GM19238 (cell line): ENCODE results near the gene L1CAM.
A peak's percentile ranks its signal among the peaks of the same experiment; 100 is the strongest.

Experiments
- DNase-seq: peaks from one replicate; pipeline ENCODE4 v3.0.0; 2011; ENCODE audit warnings: low spot score; ENCODE audit not compliant: insufficient read length

The L1CAM gene, protein sequence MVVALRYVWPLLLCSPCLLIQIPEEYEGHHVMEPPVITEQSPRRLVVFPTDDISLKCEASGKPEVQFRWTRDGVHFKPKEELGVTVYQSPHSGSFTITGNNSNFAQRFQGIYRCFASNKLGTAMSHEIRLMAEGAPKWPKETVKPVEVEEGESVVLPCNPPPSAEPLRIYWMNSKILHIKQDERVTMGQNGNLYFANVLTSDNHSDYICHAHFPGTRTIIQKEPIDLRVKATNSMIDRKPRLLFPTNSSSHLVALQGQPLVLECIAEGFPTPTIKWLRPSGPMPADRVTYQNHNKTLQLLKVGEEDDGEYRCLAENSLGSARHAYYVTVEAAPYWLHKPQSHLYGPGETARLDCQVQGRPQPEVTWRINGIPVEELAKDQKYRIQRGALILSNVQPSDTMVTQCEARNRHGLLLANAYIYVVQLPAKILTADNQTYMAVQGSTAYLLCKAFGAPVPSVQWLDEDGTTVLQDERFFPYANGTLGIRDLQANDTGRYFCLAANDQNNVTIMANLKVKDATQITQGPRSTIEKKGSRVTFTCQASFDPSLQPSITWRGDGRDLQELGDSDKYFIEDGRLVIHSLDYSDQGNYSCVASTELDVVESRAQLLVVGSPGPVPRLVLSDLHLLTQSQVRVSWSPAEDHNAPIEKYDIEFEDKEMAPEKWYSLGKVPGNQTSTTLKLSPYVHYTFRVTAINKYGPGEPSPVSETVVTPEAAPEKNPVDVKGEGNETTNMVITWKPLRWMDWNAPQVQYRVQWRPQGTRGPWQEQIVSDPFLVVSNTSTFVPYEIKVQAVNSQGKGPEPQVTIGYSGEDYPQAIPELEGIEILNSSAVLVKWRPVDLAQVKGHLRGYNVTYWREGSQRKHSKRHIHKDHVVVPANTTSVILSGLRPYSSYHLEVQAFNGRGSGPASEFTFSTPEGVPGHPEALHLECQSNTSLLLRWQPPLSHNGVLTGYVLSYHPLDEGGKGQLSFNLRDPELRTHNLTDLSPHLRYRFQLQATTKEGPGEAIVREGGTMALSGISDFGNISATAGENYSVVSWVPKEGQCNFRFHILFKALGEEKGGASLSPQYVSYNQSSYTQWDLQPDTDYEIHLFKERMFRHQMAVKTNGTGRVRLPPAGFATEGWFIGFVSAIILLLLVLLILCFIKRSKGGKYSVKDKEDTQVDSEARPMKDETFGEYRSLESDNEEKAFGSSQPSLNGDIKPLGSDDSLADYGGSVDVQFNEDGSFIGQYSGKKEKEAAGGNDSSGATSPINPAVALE

DNA sequence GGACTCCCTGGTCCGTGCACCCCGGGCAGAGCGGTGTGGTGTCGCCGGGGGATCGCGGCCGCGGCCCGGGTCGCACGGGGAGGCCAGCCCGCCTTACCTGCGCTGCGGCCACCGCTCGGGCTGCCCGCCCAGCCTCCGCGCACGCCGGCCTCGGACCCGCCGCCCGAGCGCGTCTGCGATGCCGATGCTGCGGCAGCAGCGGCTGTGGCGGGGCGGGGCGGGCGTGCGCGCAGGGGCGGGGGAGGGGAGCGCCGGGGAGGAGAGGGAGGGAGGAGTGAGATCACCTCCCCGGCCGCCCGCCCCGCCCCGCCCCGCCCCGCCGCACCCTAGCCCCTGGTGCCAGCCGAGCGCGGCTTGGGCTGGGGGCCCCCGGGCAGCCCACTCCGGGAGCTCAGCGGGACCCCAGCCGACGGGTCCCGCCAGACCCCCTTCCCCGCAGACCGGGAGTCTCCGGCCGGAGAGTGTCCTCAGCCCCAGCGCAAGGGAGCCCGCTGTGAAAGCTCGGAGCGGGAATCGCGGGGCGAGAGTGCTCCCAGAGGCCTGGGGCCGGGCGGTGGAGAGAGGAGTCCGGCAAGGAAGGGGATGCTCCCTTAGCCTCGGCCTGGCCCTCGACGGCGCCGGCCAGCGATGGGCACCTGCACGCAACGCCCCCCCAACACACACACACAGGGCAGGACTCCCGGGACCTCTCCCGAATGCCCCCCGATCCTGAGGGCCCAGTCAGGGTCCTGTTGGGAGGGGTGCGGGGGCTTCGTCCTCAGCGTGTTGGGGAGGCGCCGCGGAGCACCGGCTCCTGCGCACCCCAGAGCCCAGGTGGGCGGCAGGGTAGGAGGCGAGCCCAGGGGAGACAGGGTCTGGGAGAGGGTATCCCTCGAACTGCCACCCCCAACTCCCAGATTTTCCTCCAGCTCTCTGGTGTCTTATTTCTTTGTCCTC lies at the start of gene L1CAM:
TSS of gene L1CAM (minus strand) at position 206 of the 936 bp plus-strand sequence. CDS start 10,337 bp downstream, outside the sequence.
- no peak for DNase-seq

DNA sequence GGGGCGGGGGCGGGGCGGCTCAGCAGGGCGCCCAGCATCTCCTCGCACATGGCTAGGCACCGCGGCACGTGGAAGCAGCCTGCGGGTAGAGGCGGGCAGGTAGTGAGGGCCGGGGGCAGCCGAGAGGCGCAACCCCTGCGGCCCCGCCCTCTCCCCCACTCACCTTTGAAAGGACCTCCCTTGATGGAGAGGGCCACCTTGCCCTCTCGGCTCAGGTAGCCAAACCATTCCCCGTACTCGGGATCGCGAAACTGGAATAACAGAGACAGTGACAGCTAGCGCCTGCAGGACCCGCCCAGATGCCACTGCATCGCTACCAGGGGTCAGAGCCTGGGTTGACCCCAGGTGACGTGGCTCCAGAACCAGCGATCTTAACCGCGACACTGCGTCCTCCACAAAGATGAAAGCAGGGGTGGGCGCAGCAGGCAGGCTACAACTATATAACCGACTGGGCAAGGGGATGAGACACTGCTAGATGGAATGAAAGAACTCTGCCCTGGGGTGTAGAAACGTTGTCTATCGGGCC lies 49.4 kb upstream of the L1CAM start:
- DNase-seq, result no peak

GRCh38 chrX:153934762-153935325 lies 48.9 kb upstream of the L1CAM start, which contains the start of gene NAA10:
Gene NAA10 (minus strand): TSS chrX:153935037. CDS start chrX:153934904, 133 bp downstream.
- DNase-seq, result peak; percentile 98

DNA sequence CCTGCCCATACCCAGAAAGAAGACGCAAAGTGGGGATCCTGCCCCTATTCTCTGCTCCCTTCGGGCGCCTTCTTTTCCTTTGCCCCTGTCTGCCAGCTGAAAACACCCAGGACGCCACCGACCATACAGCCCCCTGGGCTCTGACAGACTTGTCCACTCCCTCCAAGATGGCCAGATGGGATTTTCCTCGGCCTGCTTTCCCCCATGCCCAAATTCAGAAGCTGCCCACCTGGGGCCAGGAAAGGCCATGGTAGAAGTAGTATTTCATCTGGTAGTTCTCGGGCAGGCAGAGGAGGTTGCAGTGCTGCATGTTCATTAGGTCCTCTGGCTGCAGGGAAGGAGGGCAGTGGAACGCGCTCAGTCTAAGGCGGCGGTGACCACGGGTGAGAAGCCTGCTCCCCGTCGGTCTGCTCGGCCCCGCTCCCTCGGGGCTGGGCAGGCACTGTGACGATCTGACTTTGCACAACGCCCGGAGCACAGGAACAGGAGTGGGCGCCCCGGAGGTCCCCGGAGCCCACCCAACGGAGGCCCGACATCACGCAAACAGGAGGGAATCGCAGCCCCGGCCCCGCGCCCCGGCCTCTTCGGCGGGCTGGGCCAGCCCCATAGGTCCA lies 48.3 kb upstream of the L1CAM start:
- no peak for DNase-seq

GRCh38 chrX:153933748-153934147 lies 47.8 kb upstream of the L1CAM start:
- no peak for DNase-seq

DNA sequence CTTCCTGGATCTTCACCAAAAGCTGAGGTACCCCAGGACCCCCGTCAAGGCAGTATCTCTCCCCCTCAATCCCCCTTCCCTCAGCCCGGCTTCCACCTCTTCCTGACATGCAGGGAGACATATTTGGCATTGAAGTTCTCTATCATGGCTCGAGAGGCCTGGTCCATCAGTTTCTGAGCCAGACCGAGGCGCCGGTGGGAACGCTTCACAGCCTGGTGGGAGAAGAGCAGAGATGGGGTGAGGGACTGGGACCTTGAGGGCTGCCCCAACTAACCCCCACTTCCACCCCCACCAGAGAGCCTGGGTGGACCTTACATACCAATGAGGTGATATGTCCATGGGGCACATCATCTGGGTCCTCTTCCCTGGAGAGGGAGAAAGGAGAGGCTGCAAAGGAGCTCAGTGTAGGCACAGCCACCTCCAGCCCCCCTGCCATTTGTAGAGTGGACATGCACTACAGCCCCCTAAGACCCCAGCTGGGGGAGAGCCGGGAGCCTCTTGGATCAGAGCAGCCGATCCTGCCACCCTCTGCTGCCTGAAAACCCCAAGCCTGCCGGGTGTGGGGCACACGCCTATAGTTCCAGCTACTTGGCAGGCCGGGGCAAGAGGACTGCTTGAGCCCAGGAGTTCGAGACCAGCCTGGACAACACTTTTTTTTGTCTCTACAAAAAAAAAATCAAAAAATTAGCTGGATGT lies 46.4 kb upstream of the L1CAM start:
- DNase-seq, result no peak

- no peak for DNase-seq
Measured at GRCh38 chrX:153931748-153932147, 45.8 kb upstream of the L1CAM start.

- DNase-seq, result no peak
Measured at GRCh38 chrX:153931151-153931550, 45.2 kb upstream of the L1CAM start.

DNA sequence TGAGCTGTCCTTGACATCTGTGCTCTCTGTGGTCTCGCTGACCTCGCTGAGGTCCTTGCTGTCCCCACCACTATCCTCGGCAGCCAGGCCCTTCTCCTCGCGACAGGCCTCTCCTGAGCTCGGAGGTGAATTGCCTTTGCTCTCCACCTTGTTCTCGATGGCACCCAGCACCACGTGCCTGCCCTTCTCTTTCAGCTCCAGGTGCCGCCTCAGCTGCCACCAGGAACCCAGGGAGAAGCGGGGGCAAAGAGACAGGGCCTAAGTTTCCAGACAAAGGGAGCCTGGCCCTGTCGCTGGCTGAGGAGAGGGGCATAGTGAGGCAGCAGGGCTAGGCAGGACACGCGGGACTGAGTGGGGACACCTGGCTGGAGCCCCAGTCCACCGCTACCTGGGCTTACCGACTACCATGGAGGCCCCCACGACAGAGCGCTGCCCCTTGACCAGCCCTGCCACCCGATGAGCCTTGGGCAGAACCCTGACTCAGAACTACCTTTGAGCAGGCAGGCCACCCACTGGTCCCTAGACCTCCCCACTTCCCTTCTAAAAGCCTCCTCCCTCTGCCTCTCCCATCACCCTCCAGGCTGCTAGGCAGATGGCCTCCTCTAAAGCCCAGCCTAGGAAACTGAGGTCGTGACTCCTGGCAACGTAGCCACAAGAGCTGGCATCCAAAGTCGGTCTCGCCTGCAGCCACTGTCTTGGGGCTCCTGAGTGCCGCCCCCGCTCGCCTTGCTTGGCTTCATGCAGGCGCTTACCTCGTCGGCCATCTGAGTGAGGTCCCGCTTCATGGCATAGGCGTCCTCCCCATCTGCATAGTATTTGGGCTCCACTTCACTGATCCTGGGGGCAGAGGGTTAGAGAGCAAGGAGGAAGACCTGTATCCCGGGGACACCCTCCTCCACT lies 44.3 kb upstream of the L1CAM start:
- no peak for DNase-seq

DNA sequence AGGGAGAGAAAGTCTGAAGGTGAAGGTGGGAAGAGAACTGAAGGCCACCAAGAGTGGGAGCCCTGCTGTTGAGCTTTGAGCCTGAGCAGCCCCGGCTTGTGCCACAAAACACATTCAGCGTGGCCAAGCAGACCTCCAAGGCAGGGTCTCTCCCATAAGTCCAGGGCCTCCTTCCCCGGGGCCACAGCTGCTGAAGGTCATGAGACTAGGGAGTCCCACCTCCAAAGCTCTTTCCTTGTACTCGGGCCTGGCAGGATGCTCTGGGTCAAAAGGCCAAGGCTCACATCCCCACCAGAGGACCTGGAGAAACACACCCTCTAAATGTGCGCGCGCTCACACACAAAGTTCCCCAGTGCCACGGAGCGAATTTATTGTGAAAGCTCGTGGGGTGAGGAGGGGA lies 43.6 kb upstream of the L1CAM start:
- no peak for DNase-seq

DNA sequence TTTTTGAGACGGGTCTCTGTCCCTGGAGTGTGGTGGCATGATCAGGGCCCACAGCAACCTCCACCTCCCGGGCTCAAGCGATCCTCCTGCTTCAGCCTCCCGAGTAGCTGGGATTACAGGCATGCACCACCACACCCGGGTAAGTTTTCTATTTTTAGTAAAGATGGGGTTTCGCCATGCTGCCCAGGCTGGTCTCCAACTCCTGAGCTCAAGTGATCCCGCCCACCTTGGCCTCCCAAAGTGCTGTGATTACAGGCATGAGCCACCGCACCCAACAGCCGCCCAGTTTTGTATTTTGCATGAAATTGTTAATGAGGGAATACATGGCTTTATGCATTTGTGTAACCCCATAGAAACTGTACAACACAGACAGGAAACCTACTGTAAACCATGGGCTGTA lies 42.9 kb upstream of the L1CAM start:
- no peak for DNase-seq

GRCh38 chrX:153927922-153928760 lies 42.2 kb upstream of the L1CAM start:
- peak; percentile 99 for DNase-seq

DNA sequence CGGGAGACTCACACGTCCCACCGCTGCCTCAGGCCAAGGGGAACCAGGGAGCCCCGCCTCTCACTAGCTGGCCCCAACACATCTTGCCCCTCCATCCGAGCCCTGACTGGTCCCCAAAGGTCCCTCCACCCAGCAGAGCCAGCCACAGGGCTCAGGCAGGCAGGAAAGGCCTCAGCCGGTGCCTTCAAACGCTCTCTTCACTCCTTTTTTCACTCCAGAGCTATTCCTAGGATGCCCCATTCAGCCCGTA lies 41.6 kb upstream of the L1CAM start:
- DNase-seq, result no peak

GRCh38 chrX:153926858-153927671 lies 41.1 kb upstream of the L1CAM start:
- peak; percentile 95 for DNase-seq

- no peak for DNase-seq
Measured at GRCh38 chrX:153926552-153926857, 40.5 kb upstream of the L1CAM start.

DNA sequence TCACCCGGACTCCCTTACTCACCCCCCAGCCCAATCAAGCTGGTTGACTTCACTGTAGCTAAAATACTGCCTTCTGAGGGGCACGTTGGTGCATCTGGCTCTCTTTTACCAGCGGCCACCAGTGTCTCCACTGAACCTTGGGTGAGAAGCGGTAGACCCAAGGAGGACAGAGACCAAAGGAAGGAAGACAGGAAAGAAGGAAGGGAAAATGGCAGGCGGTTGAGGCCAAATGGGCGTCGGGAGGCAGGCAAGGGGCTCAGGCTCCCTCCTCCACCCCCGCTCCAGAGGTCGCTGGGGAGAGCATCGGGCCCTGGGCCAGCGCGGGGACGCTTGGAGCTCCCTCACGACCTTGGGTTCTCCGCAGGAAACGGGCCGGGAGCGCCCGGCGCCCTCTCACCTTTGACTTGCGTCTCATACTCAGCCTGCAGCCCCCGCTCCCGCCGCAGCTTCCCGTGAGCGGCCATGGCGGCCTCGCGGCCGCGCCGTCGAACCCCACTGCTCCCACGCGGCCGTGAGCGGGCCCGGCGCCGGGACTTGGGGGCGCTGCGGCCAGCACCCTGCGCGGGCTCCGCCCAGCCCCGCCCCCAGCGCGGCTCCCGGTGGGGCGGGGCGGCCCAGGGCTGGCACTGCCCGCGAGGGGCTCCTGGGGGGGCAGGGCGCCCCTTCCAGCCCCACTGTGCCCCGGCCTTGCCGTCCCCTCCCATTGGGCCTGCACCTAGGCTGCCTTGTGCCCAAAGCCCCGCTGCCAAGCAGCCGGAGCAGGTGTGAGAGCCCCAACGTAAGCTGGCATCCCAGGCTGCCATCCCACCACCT lies 40.0 kb upstream of the L1CAM start, which contains the start of gene ARHGAP4:
TSS of gene ARHGAP4 (minus strand) at position 526 of the 813 bp plus-strand sequence. CDS start at position 464, 62 bp downstream.
- DNase-seq, result no peak
